NCI-H146 treated with DMSO at 0.1 percent for 48 hours (cell line): ENCODE measurements around the gene IGFL4.
"Not testable (repeated sequence)": the region's sequence is repeated elsewhere in the genome, so short reads cannot be mapped to it uniquely, and the experiment has no call there.

Experiments
- DNase-seq: peaks from one replicate; lab custom pipeline; 2025; ENCODE audit not compliant: unreplicated experiment; lab: John Stamatoyannopoulos, UW

The IGFL4 gene

GRCh38 chr19:46040952-46041500, at the start of gene IGFL4:
IGFL4 (minus strand) TSS chr19:46041002; CDS start chr19:46040962, 40 bp downstream.
- no peak for DNase-seq

GRCh38 chr19:46090444-46090843, 49.6 kb upstream of the IGFL4 start:
- DNase-seq, result no peak

GRCh38 chr19:46089432-46089831, 48.6 kb upstream of the IGFL4 start:
- no peak for DNase-seq

GRCh38 chr19:46088101-46088500, 47.3 kb upstream of the IGFL4 start:
- DNase-seq, result no peak

- DNase-seq, result no peak
These were observed 45.1 kb upstream of the IGFL4 start for GRCh38 chr19:46085888-46086287.

- no peak for DNase-seq
These were observed 41.9 kb upstream of the IGFL4 start for GRCh38 chr19:46082728-46083050.

GRCh38 chr19:46081928-46082727, 41.3 kb upstream of the IGFL4 start:
- peak; percentile 34 for DNase-seq

- no peak for DNase-seq
These were observed 39.8 kb upstream of the IGFL4 start for GRCh38 chr19:46080561-46080960.

GRCh38 chr19:46079576-46079975, 38.8 kb upstream of the IGFL4 start:
- DNase-seq, result no peak

- not testable (repeated sequence) for DNase-seq
These were observed 38.0 kb upstream of the IGFL4 start for GRCh38 chr19:46078573-46079332.

GRCh38 chr19:46077815-46078167, 37.0 kb upstream of the IGFL4 start:
- no peak for DNase-seq

- DNase-seq, result peak; percentile 86
These were observed 36.4 kb upstream of the IGFL4 start for GRCh38 chr19:46076951-46077814.

GRCh38 chr19:46076031-46076880, 35.5 kb upstream of the IGFL4 start:
- DNase-seq, result no peak

- no peak for DNase-seq
These were observed 32.6 kb upstream of the IGFL4 start for GRCh38 chr19:46073268-46073922.

GRCh38 chr19:46069806-46070341, 29.1 kb upstream of the IGFL4 start:
- no peak for DNase-seq

- DNase-seq, result no peak
These were observed 27.8 kb upstream of the IGFL4 start for GRCh38 chr19:46068345-46069258.

GRCh38 chr19:46067691-46068090, 26.9 kb upstream of the IGFL4 start:
- no peak for DNase-seq

- no peak for DNase-seq
These were observed 25.7 kb upstream of the IGFL4 start for GRCh38 chr19:46066471-46066870.
